ENCODE measurements around the gene DSC3.

Gene DSC3

GRCh38 chr18:30957066-30957465, 85.5 kb downstream of the DSC3 start:
- ChIA-PET POLR2A (no interaction called here), CTCF (interaction anchor here (1.5 kb wide), 1 partner anchor 12 kb away, joined by 6 read pairs; no protein-coding TSS in a partner anchor)
- no peak for DNase-seq (ENCODE audit: extremely low spot score)
- no peak for TF ChIP-seq FOXA1 (IDR thresholded peaks at IDR 0.05)
- no peak for TF ChIP-seq FOXK2 (IDR thresholded peaks at IDR 0.05)
- no peak for TF ChIP-seq BHLHE40 (IDR thresholded peaks at IDR 0.05; ENCODE audit: borderline replicate concordance)
- TF ChIP-seq NFRKB (IDR thresholded peaks at IDR 0.05): no peak
- no peak for TF ChIP-seq LEF1 (IDR thresholded peaks at IDR 0.05; ENCODE audit: borderline replicate concordance)
- no peak for TF ChIP-seq SP1 (IDR thresholded peaks at IDR 0.05)

GRCh38 chr18:30954262-30954661, 88.3 kb downstream of the DSC3 start:
- POLR2A ChIA-PET: no interaction called here
- TF ChIP-seq PKNOX1 (IDR thresholded peaks at IDR 0.05) (no peak), BHLHE40 (IDR thresholded peaks at IDR 0.05; ENCODE audit: borderline replicate concordance) (no peak), ARNT (IDR thresholded peaks at IDR 0.05) (no peak), FOXK2 (IDR thresholded peaks at IDR 0.05) (no peak), SUZ12 (IDR thresholded peaks at IDR 0.05) (no peak)
- CTCF ChIA-PET: no interaction called here
- no peak for DNase-seq (ENCODE audit: extremely low spot score)

GRCh38 chr18:30945761-30946160, 96.8 kb downstream of the DSC3 start:
- DNase-seq (ENCODE audit: extremely low spot score): no peak
- POLR2A ChIA-PET: no interaction called here
- TF ChIP-seq SUZ12 (IDR thresholded peaks at IDR 0.05) (no peak), TARDBP (IDR thresholded peaks at IDR 0.05) (no peak), NFRKB (IDR thresholded peaks at IDR 0.05) (no peak), ZNF384 (IDR thresholded peaks at IDR 0.05) (no peak), FOXK2 (IDR thresholded peaks at IDR 0.05) (no peak), CTBP1 (IDR thresholded peaks at IDR 0.05; ENCODE audit: borderline replicate concordance) (no peak), SP1 (IDR thresholded peaks at IDR 0.05) (no peak), ELF4 (IDR thresholded peaks at IDR 0.05) (no peak), HDGF (IDR thresholded peaks at IDR 0.05; ENCODE audit: borderline replicate concordance) (no peak), ARNT (IDR thresholded peaks at IDR 0.05) (no peak), BHLHE40 (IDR thresholded peaks at IDR 0.05; ENCODE audit: borderline replicate concordance) (no peak), FOXA1 (IDR thresholded peaks at IDR 0.05) (no peak), FOXM1 (IDR thresholded peaks at IDR 0.05; ENCODE audit: borderline replicate concordance) (no peak), PKNOX1 (IDR thresholded peaks at IDR 0.05) (no peak), LEF1 (IDR thresholded peaks at IDR 0.05; ENCODE audit: borderline replicate concordance) (no peak), L3MBTL2 (conservative IDR thresholded peaks at IDR 0.05) (no peak)
- CTCF ChIA-PET: no interaction called here

- ChIA-PET CTCF (no interaction called here), POLR2A (no interaction called here)
- no peak for DNase-seq (ENCODE audit: extremely low spot score)
Measured at GRCh38 chr18:30944773-30945417, 97.6 kb downstream of the DSC3 start.

GRCh38 chr18:30940952-30941539, 101.5 kb downstream of the DSC3 start:
- DNase-seq (ENCODE audit: extremely low spot score): no peak
- TF ChIP-seq HDGF (IDR thresholded peaks at IDR 0.05; ENCODE audit: borderline replicate concordance) (no peak), CTBP1 (IDR thresholded peaks at IDR 0.05; ENCODE audit: borderline replicate concordance) (no peak), L3MBTL2 (conservative IDR thresholded peaks at IDR 0.05) (no peak), ARNT (IDR thresholded peaks at IDR 0.05) (no peak), SUZ12 (IDR thresholded peaks at IDR 0.05) (no peak), BHLHE40 (IDR thresholded peaks at IDR 0.05; ENCODE audit: borderline replicate concordance) (no peak), FOXM1 (IDR thresholded peaks at IDR 0.05; ENCODE audit: borderline replicate concordance) (no peak), LEF1 (IDR thresholded peaks at IDR 0.05; ENCODE audit: borderline replicate concordance) (no peak), ZNF384 (IDR thresholded peaks at IDR 0.05) (no peak), FOXA1 (IDR thresholded peaks at IDR 0.05) (no peak)
- ChIA-PET CTCF (no interaction called here), POLR2A (no interaction called here)

More at GRCh38 chr18:30944773-30945417, 97.6 kb downstream of the DSC3 start:
- TF ChIP-seq BHLHE40 (IDR thresholded peaks at IDR 0.05; ENCODE audit: borderline replicate concordance): no peak
- TF ChIP-seq ELF4 (IDR thresholded peaks at IDR 0.05): no peak
- TF ChIP-seq CTBP1 (IDR thresholded peaks at IDR 0.05; ENCODE audit: borderline replicate concordance): no peak
- no peak for TF ChIP-seq SP1 (IDR thresholded peaks at IDR 0.05)
- TF ChIP-seq NFRKB (IDR thresholded peaks at IDR 0.05): no peak
- no peak for TF ChIP-seq FOXA1 (IDR thresholded peaks at IDR 0.05)
- no peak for TF ChIP-seq PKNOX1 (IDR thresholded peaks at IDR 0.05)
- TF ChIP-seq L3MBTL2 (conservative IDR thresholded peaks at IDR 0.05): no peak
- TF ChIP-seq TARDBP (IDR thresholded peaks at IDR 0.05): no peak
- no peak for TF ChIP-seq HDGF (IDR thresholded peaks at IDR 0.05; ENCODE audit: borderline replicate concordance)
- no peak for TF ChIP-seq SUZ12 (IDR thresholded peaks at IDR 0.05)
- no peak for TF ChIP-seq ZNF384 (IDR thresholded peaks at IDR 0.05)
- TF ChIP-seq ARNT (IDR thresholded peaks at IDR 0.05): no peak
